ENCODE measurements around the gene RNASE11. TPM values are rescaled to one million over a fixed set of nuclear protein-coding genes. Genes with fewer than 3 reads are reported as not detected.
"Not testable (repeated sequence)": the region's sequence is repeated elsewhere in the genome, so short reads cannot be mapped to it uniquely, and the experiment has no call there.

RNASE11 gene
- total RNA-seq, 1 donor from 2014 or later: 1.2 TPM

GRCh38 chr14:20580242-20580641 lies 7.6 kb downstream of the RNASE11 start:
- no peak for DNase-seq (ENCODE audit: low spot score)

- no peak for DNase-seq (ENCODE audit: low spot score)
Measured at GRCh38 chr14:20578784-20579502, 8.9 kb downstream of the RNASE11 start.

- DNase-seq (ENCODE audit: low spot score): no peak
Measured at GRCh38 chr14:20578325-20578724, 9.5 kb downstream of the RNASE11 start.

GRCh38 chr14:20572382-20572990 lies 15.3 kb downstream of the RNASE11 start:
- DNase-seq (ENCODE audit: low spot score): not testable (repeated sequence)

- DNase-seq (ENCODE audit: low spot score): not testable (repeated sequence)
Measured at GRCh38 chr14:20570720-20571119, 17.1 kb downstream of the RNASE11 start.

- not testable (repeated sequence) for DNase-seq (ENCODE audit: low spot score)
Measured at GRCh38 chr14:20569865-20570264, 17.9 kb downstream of the RNASE11 start.

- DNase-seq (ENCODE audit: low spot score): no peak
Measured at GRCh38 chr14:20569066-20569465, 18.7 kb downstream of the RNASE11 start.

- no peak for DNase-seq (ENCODE audit: low spot score)
Measured at GRCh38 chr14:20568393-20568792, 19.4 kb downstream of the RNASE11 start.

- DNase-seq (ENCODE audit: low spot score): not testable (repeated sequence)
Measured at GRCh38 chr14:20567199-20567598, 20.6 kb downstream of the RNASE11 start.

GRCh38 chr14:20564501-20564997 lies 23.3 kb downstream of the RNASE11 start:
- DNase-seq (ENCODE audit: low spot score): no peak

GRCh38 chr14:20563971-20564370 lies 23.8 kb downstream of the RNASE11 start:
- no peak for DNase-seq (ENCODE audit: low spot score)

GRCh38 chr14:20560961-20561360 lies 26.8 kb downstream of the RNASE11 start, which contains the start of gene RNASE9:
Gene RNASE9, minus strand, starts transcription at chr14:20561047.
- no peak for DNase-seq (ENCODE audit: low spot score)

GRCh38 chr14:20559461-20559904 lies 28.3 kb downstream of the RNASE11 start:
- no peak for DNase-seq (ENCODE audit: low spot score)

- no peak for DNase-seq (ENCODE audit: low spot score)
Measured at GRCh38 chr14:20557212-20557542, 30.6 kb downstream of the RNASE11 start.

GRCh38 chr14:20556500-20557211 lies 31.1 kb downstream of the RNASE11 start:
- no peak for DNase-seq (ENCODE audit: low spot score)

GRCh38 chr14:20555845-20556244 lies 32.0 kb downstream of the RNASE11 start:
- no peak for DNase-seq (ENCODE audit: low spot score)

- no peak for DNase-seq (ENCODE audit: low spot score)
Measured at GRCh38 chr14:20553024-20553423, 34.8 kb downstream of the RNASE11 start.

- no peak for DNase-seq (ENCODE audit: low spot score)
Measured at GRCh38 chr14:20551606-20552005, 36.2 kb downstream of the RNASE11 start.

GRCh38 chr14:20550926-20551325 lies 36.9 kb downstream of the RNASE11 start:
- DNase-seq (ENCODE audit: low spot score): no peak

- DNase-seq (ENCODE audit: low spot score): no peak
Measured at GRCh38 chr14:20548414-20549158, 39.2 kb downstream of the RNASE11 start.

- DNase-seq (ENCODE audit: low spot score): peak; percentile 18
Measured at GRCh38 chr14:20546877-20547276, 40.9 kb downstream of the RNASE11 start.

- DNase-seq (ENCODE audit: low spot score): peak; percentile 78
Measured at GRCh38 chr14:20539906-20540305, 47.9 kb downstream of the RNASE11 start.
